H1 (cell line): ENCODE results near the gene NKD2. TPM values are rescaled to one million over a fixed set of nuclear protein-coding genes. Genes with fewer than 3 reads are reported as not detected.
A peak's percentile ranks its signal among the peaks of the same experiment; 100 is the strongest.

Source experiments
- CTCF ChIA-PET: fragments of 300-600 bp; sonication (Branson Sonifier 250); formaldehyde crosslinking; loops from one replicate; lab custom pipeline; 2021; ENCODE audit not compliant: partially characterized antibody; lab: Charles Lee
- POLR2A ChIA-PET: fragments of 300-600 bp; sonication (Branson Sonifier 250); formaldehyde crosslinking; loops from one replicate; lab custom pipeline; 2021; ENCODE audit warnings: inconsistent platforms; ENCODE audit not compliant: partially characterized antibody; lab: Charles Lee
- DNase-seq, 2 experiments: peaks; one replicate each; pipeline versions ENCODE4 v3.0.0 to v3.0.0-alpha.2; 2010 to 2022; ENCODE audit warnings: low spot score in 2 of 2, low read depth in 1 of 2, mixed read lengths in 1 of 2
- FAIRE-seq: peaks from 2 replicates; lab custom pipeline; 2011; peaks lifted over from hg19 to GRCh38; lab: Jason Lieb, UNC
- H2AFZ ChIP-seq: 2 replicates; pipeline ENCODE4 v1.8.1; 2012; ENCODE audit warnings: low read length, inconsistent platforms
- H2AK5ac ChIP-seq: 2 replicates; pipeline ENCODE4 v1.6.1; 2013; ENCODE audit warnings: low read depth, low read length
- H2BK120ac ChIP-seq: replicated peaks from 2 replicates; pipeline ENCODE3; 2013; ENCODE audit warnings: low read depth, low read length, inconsistent platforms
- H2BK12ac ChIP-seq: 2 replicates; pipeline ENCODE4 v1.6.1; 2013; ENCODE audit warnings: low read depth, low read length
- H2BK15ac ChIP-seq: 2 replicates; pipeline ENCODE4 v1.6.1; 2013; ENCODE audit warnings: low read length
- H2BK20ac ChIP-seq: 2 replicates; pipeline ENCODE4 v1.6.1; 2013; ENCODE audit warnings: low read length
- H2BK5ac ChIP-seq: 2 replicates; pipeline ENCODE4 v1.6.1; 2013; ENCODE audit warnings: low read depth, low read length
- H3K14ac ChIP-seq: 2 replicates; pipeline ENCODE4 v1.6.1; 2013; ENCODE audit warnings: inconsistent platforms; ENCODE audit not compliant: insufficient read length
- H3K18ac ChIP-seq: 2 replicates; pipeline ENCODE4 v1.6.1; 2013; ENCODE audit warnings: low read length; ENCODE audit errors: extremely low read depth
- H3K23ac ChIP-seq: 2 replicates; pipeline ENCODE4 v1.6.1; 2013; ENCODE audit warnings: inconsistent platforms; ENCODE audit not compliant: insufficient read length
- H3K23me2 ChIP-seq: 2 replicates; pipeline ENCODE4 v1.6.1; 2013; ENCODE audit warnings: low read depth, low read length
- H3K27ac ChIP-seq: 2 replicates; pipeline ENCODE4 v1.6.1; 2011; ENCODE audit warnings: low read depth, low read length, inconsistent platforms
- H3K27me3 ChIP-seq, 4 experiments: replicated peaks in 1 of 4; 1 replicate in 1 of 4; 2 replicates in 3 of 4; pipeline versions ENCODE4 v1.6.1 to v1.8.1; 2011 to 2013; ENCODE audit warnings: low read length in 3 of 4, mild to moderate bottlenecking in 3 of 4, inconsistent platforms in 2 of 4, mixed read lengths in 2 of 4, moderate library complexity in 1 of 4; ENCODE audit not compliant: control insufficient read depth in 3 of 4, insufficient read depth in 3 of 4; ENCODE audit errors: extremely low read depth in 1 of 4
- H3K36me3 ChIP-seq, 4 experiments: 2 replicates each; pipeline versions ENCODE4 v1.6.1 to v1.8.1; 2011 to 2013; ENCODE audit warnings: mild to moderate bottlenecking in 4 of 4, low read length in 3 of 4, moderate library complexity in 2 of 4, control low read depth in 1 of 4, inconsistent platforms in 1 of 4; ENCODE audit not compliant: insufficient read depth in 4 of 4, control insufficient read depth in 2 of 4
- H3K4ac ChIP-seq: replicated peaks from 2 replicates; pipeline ENCODE3; 2013; ENCODE audit warnings: low read length, low read depth, mixed read lengths, inconsistent platforms; ENCODE audit not compliant: insufficient read length
- H3K4me1 ChIP-seq, 4 experiments: replicated peaks in 1 of 4; 1 replicate in 1 of 4; 2 replicates in 3 of 4; pipeline versions ENCODE4 v1.6.1 to v1.8.1; 2011 to 2013; ENCODE audit warnings: low read length in 3 of 4, inconsistent platforms in 2 of 4, mixed read lengths in 1 of 4; ENCODE audit not compliant: insufficient read depth in 4 of 4, control insufficient read depth in 3 of 4
- H3K4me2 ChIP-seq, 2 experiments: 2 replicates each; pipeline versions ENCODE4 v1.6.1 to v1.8.1; 2011 to 2013; ENCODE audit warnings: low read depth in 2 of 2, low read length in 2 of 2, control low read depth in 1 of 2, inconsistent platforms in 1 of 2, mild to moderate bottlenecking in 1 of 2; ENCODE audit not compliant: insufficient read depth in 1 of 2
- H3K4me3 ChIP-seq, 4 experiments: fragments of 200-600, 300-600 bp in 1 of 4; sonication (generic), shearing (Covaris generic), sonication (Bioruptor Twin) in 1 of 4; 2 replicates each; pipeline versions ENCODE4 v1.5.1 to v1.8.1; 2011 to 2016; ENCODE audit warnings: low read length in 4 of 4, low read depth in 3 of 4, control low read depth in 2 of 4, inconsistent platforms in 2 of 4, mild to moderate bottlenecking in 2 of 4, mixed read lengths in 1 of 4, moderate library complexity in 1 of 4; ENCODE audit not compliant: insufficient read depth in 2 of 4; ENCODE audit errors: extremely low read depth in 1 of 4
- H3K56ac ChIP-seq: replicated peaks from 2 replicates; pipeline ENCODE3; 2013; ENCODE audit warnings: low read depth, mild to moderate bottlenecking, mixed read lengths, low read length, inconsistent platforms; ENCODE audit not compliant: insufficient read length
- H3K79me1 ChIP-seq: 2 replicates; pipeline ENCODE4 v1.6.1; 2013; ENCODE audit warnings: low read depth, low read length, control low read depth
- H3K79me2 ChIP-seq, 2 experiments: 2 replicates each; pipeline versions ENCODE4 v1.6.1 to v1.8.1; 2012 to 2013; ENCODE audit warnings: low read length in 2 of 2, mild to moderate bottlenecking in 2 of 2, inconsistent platforms in 1 of 2; ENCODE audit not compliant: insufficient read depth in 2 of 2, control insufficient read depth in 1 of 2
- H3K9ac ChIP-seq, 4 experiments: replicated peaks in 1 of 4; 1 replicate in 1 of 4; 2 replicates in 3 of 4; pipeline versions ENCODE4 v1.6.1 to v1.8.1; 2011 to 2013; ENCODE audit warnings: low read depth in 3 of 4, low read length in 3 of 4, control low read depth in 2 of 4, mild to moderate bottlenecking in 2 of 4, moderate library complexity in 2 of 4, inconsistent platforms in 1 of 4; ENCODE audit errors: extremely low read depth in 1 of 4
- H3K9me3 ChIP-seq, 2 experiments: 2 replicates each; pipeline versions ENCODE4 v1.6.1 to v1.8.1; 2012 to 2013; ENCODE audit warnings: mild to moderate bottlenecking in 2 of 2, moderate library complexity in 2 of 2, control low read depth in 1 of 2, inconsistent platforms in 1 of 2, low read depth in 1 of 2, low read length in 1 of 2, mixed read lengths in 1 of 2; ENCODE audit not compliant: insufficient read depth in 2 of 2
- H4K20me1 ChIP-seq, 2 experiments: replicated peaks in 1 of 2; 2 replicates each; pipeline versions ENCODE3 to v1.8.1; 2011 to 2013; ENCODE audit warnings: inconsistent platforms in 2 of 2, low read length in 2 of 2, mild to moderate bottlenecking in 1 of 2; ENCODE audit not compliant: insufficient read depth in 2 of 2, control insufficient read depth in 1 of 2
- H4K5ac ChIP-seq: 2 replicates; pipeline ENCODE4 v1.6.1; 2013; ENCODE audit warnings: low read length, low read depth, mixed read lengths, inconsistent platforms; ENCODE audit not compliant: insufficient read length
- H4K8ac ChIP-seq: 2 replicates; pipeline ENCODE4 v1.8.0; 2013; ENCODE audit warnings: mild to moderate bottlenecking, moderate library complexity, low read length, inconsistent platforms; ENCODE audit not compliant: insufficient read depth; ENCODE audit errors: extremely low read depth
- H4K91ac ChIP-seq: replicated peaks from 2 replicates; pipeline ENCODE3; 2013; ENCODE audit warnings: low read length, mixed read lengths, inconsistent platforms; ENCODE audit not compliant: insufficient read length
- BACH1 ChIP-seq: IDR thresholded peaks from 2 replicates; pipeline ENCODE4 v1.6.1; 2012; ENCODE audit warnings: low read length, improper control_type of control experiment
- CBX8 ChIP-seq: fragments of 300-800, 300-1000 bp; sonication (generic); IDR thresholded peaks from 2 replicates; pipeline ENCODE4 v1.7.1; 2016; ENCODE audit warnings: low read depth, low read length, borderline replicate concordance
- CREB1 ChIP-seq: IDR thresholded peaks from 2 replicates; pipeline ENCODE4 v1.6.1; 2012; ENCODE audit warnings: inconsistent platforms
- E2F6 ChIP-seq: IDR thresholded peaks from 2 replicates; pipeline ENCODE4 v1.6.1; 2012; ENCODE audit warnings: inconsistent platforms
- GTF2F1 ChIP-seq: IDR thresholded peaks from 2 replicates; pipeline ENCODE4 v1.6.1; 2012; ENCODE audit warnings: low read depth, low read length, improper control_type of control experiment, borderline replicate concordance
- POLR2AphosphoS5 ChIP-seq: IDR thresholded peaks from 2 replicates; pipeline ENCODE4 v1.6.1; 2011; ENCODE audit warnings: low read depth, low read length
- RAD21 ChIP-seq, 2 experiments: IDR thresholded peaks in 1 of 2; conservative IDR thresholded peaks in 1 of 2; 2 replicates each; pipeline ENCODE4 v1.6.1; 2011; ENCODE audit warnings: low read depth in 2 of 2, low read length in 2 of 2, improper control_type of control experiment in 1 of 2, inconsistent platforms in 1 of 2, mild to moderate bottlenecking in 1 of 2, moderate library complexity in 1 of 2
- RXRA ChIP-seq: IDR thresholded peaks from 2 replicates; pipeline ENCODE4 v1.6.1; 2011; ENCODE audit warnings: low read depth, mild to moderate bottlenecking, low read length, moderate library complexity; ENCODE audit not compliant: insufficient read depth
- SRF ChIP-seq: IDR thresholded peaks from 2 replicates; pipeline ENCODE4 v1.6.1; 2011; ENCODE audit warnings: mild to moderate bottlenecking, low read depth, low read length, moderate library complexity
- TAF7 ChIP-seq: optimal IDR thresholded peaks from 2 replicates; pipeline ENCODE3; 2011; ENCODE audit warnings: low read depth, mild to moderate bottlenecking, inconsistent platforms, low read length, moderate library complexity, borderline replicate concordance
- TCF12 ChIP-seq: IDR thresholded peaks from 2 replicates; pipeline ENCODE4 v1.6.1; 2011; ENCODE audit warnings: low read depth, mild to moderate bottlenecking, low read length
- WGBS, 2 experiments: shearing (Covaris generic) in 1 of 2; methylation state at CpG; one replicate each; pipeline versions ENCODE4 v1.1.6 to v1.1.7; 2013 to 2015; ENCODE audit warnings: low lambda C conversion rate in 2 of 2, mixed read lengths in 2 of 2, inconsistent platforms in 1 of 2, low coverage in 1 of 2, missing lambda C conversion rate in 1 of 2; ENCODE audit not compliant: insufficient replicate concordance in 2 of 2, insufficient coverage in 1 of 2, insufficient read length in 1 of 2; ENCODE audit errors: extremely low coverage in 1 of 2, missing lambda C conversion rate in 1 of 2; 5-methylcytosine and 5-hydroxymethylcytosine counted together
- polyA plus RNA-seq, 7 experiments: library from polyadenylated mRNA; depleted of rRNA in 3 of 7; stranded (reverse) in 5 of 7; unstranded in 2 of 7; fragments of >200 nt in 5 of 7; fragments of 200-250 nt in 2 of 7; gene quantifications; 1 replicate in 5 of 7; 2 replicates in 1 of 7; 4 replicates in 1 of 7; pipeline versions ENCODE4 v1.2.1 to v1.2.3, GENCODE V29; 2011 to 2013; ENCODE audit warnings: missing spikeins in 2 of 7, mixed read lengths in 2 of 7
- total RNA-seq: library from RNA; stranded (reverse); fragmentation: NEBNext Ultra II Directional; extraction: Animal tissue kit (Norgen Biotek cat#: 25700); gene quantifications from 2 replicates; pipeline ENCODE4 v1.2.1, GENCODE V29; 2021

The NKD2 gene
- total and polyA plus RNA-seq, 2 of the 8 experiments (the other 6 are each of a cell fraction or from before 2014, with no cell fraction given) = 5.5 to 7.9 TPM

- Histone ChIP-seq H3K79me2 (no peaks in the 10 kb centered on the region), H3K27me3 (no peaks in the 10 kb centered on the region), H4K5ac (no peak overlapping the region), H3K4ac (no peak overlapping the region), H3K9ac (no peak overlapping the region), H2BK5ac (no peak overlapping the region), H3K56ac (no peak overlapping the region), H3K18ac (no peak overlapping the region)
- WGBS, 2 experiments = 93% methylated on average over 9 of the region's 12 CpGs; no CpG with 5 or more reads in 1 of the 2 experiments
- TF ChIP-seq TCF12 (no peak), E2F6 (no peak), CREB1 (no peak), SRF (no peak), GTF2F1 (no peak), POLR2AphosphoS5 (no peak), CBX8 (no peak), BACH1 (no peak), RAD21 (IDR thresholded peaks at IDR 0.05 in 1 of 2, conservative IDR thresholded peaks at IDR 0.05 in 1 of 2; ENCODE audit: low read depth in 2 of 2, low read length in 2 of 2) (no peak), RXRA (no peak), TAF7 (no peak)
- TF ChIP-seq, all 59 proteins: peak for 0
- Histone ChIP-seq H3K23ac (no peak overlapping the region), H3K4me1 (peaks cover 0 to 12% (median 5%) of the 10 kb centered on the region in 4 experiments; a peak in 4 of 7 replicates), H2BK120ac (no peak overlapping the region), H3K79me1 (no peaks in the 10 kb centered on the region), H2BK20ac (no peak overlapping the region), H4K91ac (no peak overlapping the region), H2BK15ac (no peak overlapping the region), H2AK5ac (no peak overlapping the region), H3K4me2 (no peak overlapping the region), H3K4me3 (no peak overlapping the region), H3K9me3 (no peaks in the 10 kb centered on the region), H4K8ac (peak overlapping the region; percentile 80), H4K20me1 (peaks cover 0 to 5% of the 10 kb centered on the region in 2 experiments), H2BK12ac (no peak overlapping the region), H3K36me3 (no peaks in the 10 kb centered on the region), H2AFZ (no peak overlapping the region), H3K23me2 (no peaks in the 10 kb centered on the region), H3K14ac (no peak overlapping the region), H3K27ac (no peak overlapping the region)
- DNase-seq (no peak), FAIRE-seq (no peak)
- ChIA-PET POLR2A (no interaction called here), CTCF (interaction anchor here (0.9 to 3.6 kb wide), 5 partner anchors 10 to 157 kb away, joined by 3 to 22 read pairs (median 5); partner anchors contain the start of gene NKD2)
Measured at GRCh38 chr5:1017056-1017455, 8.5 kb downstream of the NKD2 start.
